Neural progenitor cell (in vitro differentiated cells): Measurements from ENCODE around the gene PEF1.
A peak's percentile ranks its signal among the peaks of the same experiment; 100 is the strongest.

Source experiments
- EZH2 ChIP-seq: fragments of 200-600 bp; sonication (generic); IDR thresholded peaks from 2 replicates; pipeline ENCODE4 v1.6.1; 2017; ENCODE audit warnings: antibody characterized with exemption, mild to moderate bottlenecking, moderate library complexity
- EZH2phosphoT487 ChIP-seq: fragments of 200-600 bp; sonication (generic); IDR thresholded peaks from 2 replicates; pipeline ENCODE4 v1.6.1; 2017; ENCODE audit warnings: antibody characterized with exemption
- TF ChIP-seq, protein P1 (sequence below): fragments of 200-600 bp; sonication (generic); IDR thresholded peaks from 2 replicates; pipeline ENCODE4 v1.5.1; 2017; ENCODE audit warnings: antibody characterized with exemption, mild to moderate bottlenecking

DNA sequence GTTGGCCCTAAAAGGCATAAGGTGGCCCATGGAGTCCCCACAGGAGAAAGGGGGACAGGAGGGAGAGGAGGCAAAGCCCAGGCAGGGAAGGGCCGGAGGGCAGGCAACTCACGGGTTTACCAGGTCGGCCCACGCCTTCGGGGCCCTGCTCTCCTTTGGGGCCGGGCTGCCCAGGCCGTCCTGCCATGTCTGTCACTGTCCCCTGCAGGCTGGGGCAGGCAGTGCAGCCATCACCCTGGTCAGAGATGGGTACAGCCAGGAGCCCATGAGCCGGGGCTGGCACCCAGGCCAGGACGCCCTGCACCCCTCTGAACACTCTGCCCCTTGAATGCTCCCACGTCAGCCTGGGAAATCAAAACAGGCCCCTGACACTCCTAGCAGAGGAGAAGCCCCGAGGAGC, 39.3 kb upstream of the PEF1 start:
- TF ChIP-seq, protein P1, sequence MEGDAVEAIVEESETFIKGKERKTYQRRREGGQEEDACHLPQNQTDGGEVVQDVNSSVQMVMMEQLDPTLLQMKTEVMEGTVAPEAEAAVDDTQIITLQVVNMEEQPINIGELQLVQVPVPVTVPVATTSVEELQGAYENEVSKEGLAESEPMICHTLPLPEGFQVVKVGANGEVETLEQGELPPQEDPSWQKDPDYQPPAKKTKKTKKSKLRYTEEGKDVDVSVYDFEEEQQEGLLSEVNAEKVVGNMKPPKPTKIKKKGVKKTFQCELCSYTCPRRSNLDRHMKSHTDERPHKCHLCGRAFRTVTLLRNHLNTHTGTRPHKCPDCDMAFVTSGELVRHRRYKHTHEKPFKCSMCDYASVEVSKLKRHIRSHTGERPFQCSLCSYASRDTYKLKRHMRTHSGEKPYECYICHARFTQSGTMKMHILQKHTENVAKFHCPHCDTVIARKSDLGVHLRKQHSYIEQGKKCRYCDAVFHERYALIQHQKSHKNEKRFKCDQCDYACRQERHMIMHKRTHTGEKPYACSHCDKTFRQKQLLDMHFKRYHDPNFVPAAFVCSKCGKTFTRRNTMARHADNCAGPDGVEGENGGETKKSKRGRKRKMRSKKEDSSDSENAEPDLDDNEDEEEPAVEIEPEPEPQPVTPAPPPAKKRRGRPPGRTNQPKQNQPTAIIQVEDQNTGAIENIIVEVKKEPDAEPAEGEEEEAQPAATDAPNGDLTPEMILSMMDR, result peak; percentile 43
- TF ChIP-seq EZH2, result no peak
- TF ChIP-seq EZH2phosphoT487, result no peak
